ENCODE results near the gene NALCN. TPM values are rescaled to one million over a fixed set of nuclear protein-coding genes. Genes with fewer than 3 reads are reported as not detected.

NALCN gene
- total and polyA plus RNA-seq, 2 of the 8 experiments (the other 6 are each of a cell fraction or from before 2014, with no cell fraction given), result 0.26 to 0.54 TPM

DNA sequence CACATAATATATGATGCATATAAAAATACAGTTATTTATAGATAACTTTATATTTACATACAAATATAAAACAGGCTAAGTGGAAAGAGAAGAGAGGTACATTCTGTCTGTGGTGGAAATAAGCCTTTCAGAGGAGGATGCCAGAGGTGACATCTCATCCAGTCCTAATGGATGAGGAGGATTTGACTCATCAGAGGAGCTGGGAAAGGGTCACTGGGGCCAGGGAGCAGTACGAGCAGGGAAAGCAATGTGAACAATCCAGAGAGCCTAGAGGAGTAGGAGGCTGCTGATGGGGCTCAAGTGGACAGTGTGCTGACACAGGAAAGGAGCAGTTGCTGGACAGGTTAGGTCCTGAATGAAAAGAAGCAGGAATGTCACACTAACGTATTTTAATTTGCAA, 18.6 kb downstream of the NALCN start:
- DNase-seq (ENCODE audit: low read depth in 1 of 2, low spot score in 2 of 2) (no peak), FAIRE-seq (no peak)
- Histone ChIP-seq H2AFZ (ENCODE audit: low read length) (no peak overlapping the region), H3K79me1 (ENCODE audit: low read depth, low read length) (no peaks in the 10 kb centered on the region), H3K23ac (ENCODE audit: insufficient read length) (no peak overlapping the region), H4K8ac (ENCODE audit: extremely low read depth, insufficient read depth, low read length) (no peak overlapping the region), H2BK120ac (replicated peaks; ENCODE audit: low read depth, low read length) (no peak overlapping the region), H3K4me1 (replicated peaks in 1 of 4; ENCODE audit: control insufficient read depth in 3 of 4, insufficient read depth in 4 of 4, low read length in 3 of 4) (no peaks in the 10 kb centered on the region), H2AK5ac (ENCODE audit: low read depth, low read length) (no peak overlapping the region), H3K4me2 (ENCODE audit: insufficient read depth in 1 of 2, low read depth in 2 of 2, low read length in 2 of 2) (no peak overlapping the region), H4K20me1 (replicated peaks in 1 of 2; ENCODE audit: control insufficient read depth in 1 of 2, insufficient read depth in 2 of 2, low read length in 2 of 2) (no peaks in the 10 kb centered on the region), H3K9ac (replicated peaks in 1 of 4; ENCODE audit: extremely low read depth in 1 of 4, low read depth in 3 of 4, low read length in 3 of 4) (no peak overlapping the region), H3K27me3 (replicated peaks in 1 of 4; ENCODE audit: control insufficient read depth in 3 of 4, extremely low read depth in 1 of 4, insufficient read depth in 3 of 4, low read length in 3 of 4) (no peaks in the 10 kb centered on the region), H3K36me3 (ENCODE audit: control insufficient read depth in 2 of 4, insufficient read depth in 4 of 4, low read length in 3 of 4) (no peaks in the 10 kb centered on the region), H3K4me3 (ENCODE audit: extremely low read depth in 1 of 4, insufficient read depth in 2 of 4, low read depth in 3 of 4, low read length in 4 of 4) (no peak overlapping the region), H4K5ac (ENCODE audit: insufficient read length, low read depth, low read length) (no peak overlapping the region), H3K27ac (ENCODE audit: low read depth, low read length) (no peak overlapping the region), H3K79me2 (ENCODE audit: control insufficient read depth in 1 of 2, insufficient read depth in 2 of 2, low read length in 2 of 2) (no peaks in the 10 kb centered on the region), H2BK12ac (ENCODE audit: low read depth, low read length) (no peak overlapping the region), H2BK20ac (ENCODE audit: low read length) (no peak overlapping the region), H2BK15ac (ENCODE audit: low read length) (no peak overlapping the region), H3K23me2 (ENCODE audit: low read depth, low read length) (no peaks in the 10 kb centered on the region), H3K18ac (ENCODE audit: extremely low read depth, low read length) (no peak overlapping the region), H4K91ac (replicated peaks; ENCODE audit: insufficient read length, low read length) (no peak overlapping the region), H3K9me3 (ENCODE audit: insufficient read depth in 2 of 2, low read depth in 1 of 2, low read length in 1 of 2) (no peaks in the 10 kb centered on the region), H2BK5ac (ENCODE audit: low read depth, low read length) (no peak overlapping the region), H3K14ac (ENCODE audit: insufficient read length) (no peak overlapping the region), H3K4ac (replicated peaks; ENCODE audit: insufficient read length, low read depth, low read length) (no peak overlapping the region), H3K56ac (replicated peaks; ENCODE audit: insufficient read length, low read depth, low read length) (no peak overlapping the region)
- 88% methylated on average over 2 of the region's 2 CpGs; no CpG with 5 or more reads in 1 of the 2 experiments for WGBS, 2 experiments (ENCODE audit: extremely low coverage in 1 of 2, insufficient coverage in 1 of 2, insufficient read length in 1 of 2, insufficient replicate concordance in 2 of 2, low coverage in 1 of 2, low lambda C conversion rate in 2 of 2, missing lambda C conversion rate in 1 of 2)
- ChIA-PET POLR2A (ENCODE audit: partially characterized antibody) (no interaction called here), CTCF (ENCODE audit: partially characterized antibody) (no interaction called here)
- TF ChIP-seq, protein P1, sequence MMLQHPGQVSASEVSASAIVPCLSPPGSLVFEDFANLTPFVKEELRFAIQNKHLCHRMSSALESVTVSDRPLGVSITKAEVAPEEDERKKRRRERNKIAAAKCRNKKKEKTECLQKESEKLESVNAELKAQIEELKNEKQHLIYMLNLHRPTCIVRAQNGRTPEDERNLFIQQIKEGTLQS (IDR thresholded peaks at IDR 0.05; ENCODE audit: insufficient read depth, low read depth, low read length), result no peak
- TF ChIP-seq POLR2A (IDR thresholded peaks at IDR 0.05; ENCODE audit: control extremely low read depth in 1 of 2, low read depth in 2 of 2, low read length in 2 of 2) (no peak), NANOG (IDR thresholded peaks at IDR 0.05; ENCODE audit: insufficient read depth, low read depth, low read length, poor library complexity, severe bottlenecking) (no peak), FOSL1 (IDR thresholded peaks at IDR 0.05; ENCODE audit: insufficient read depth, low read depth, low read length) (no peak), EGR1 (IDR thresholded peaks at IDR 0.05; ENCODE audit: borderline replicate concordance, low read depth, low read length) (no peak), SUZ12 (IDR thresholded peaks at IDR 0.05; ENCODE audit: low read length) (no peak), SIRT6 (IDR thresholded peaks at IDR 0.05; ENCODE audit: low read length) (no peak), CEBPB (IDR thresholded peaks at IDR 0.05; ENCODE audit: low read depth, low read length) (no peak), CHD2 (IDR thresholded peaks at IDR 0.05; ENCODE audit: low read length) (no peak), RBBP5 (IDR thresholded peaks at IDR 0.05; ENCODE audit: borderline replicate concordance, low read depth, low read length) (no peak), KDM1A (IDR thresholded peaks at IDR 0.05; ENCODE audit: borderline replicate concordance, low read length) (no peak), RXRA (IDR thresholded peaks at IDR 0.05; ENCODE audit: insufficient read depth, low read depth, low read length) (no peak), TBP (IDR thresholded peaks at IDR 0.05; ENCODE audit: low read depth, low read length) (no peak), HDAC2 (IDR thresholded peaks at IDR 0.05; ENCODE audit: borderline replicate concordance in 1 of 2, low read depth in 2 of 2, low read length in 2 of 2) (no peak)

All from H1 (cell line).